Liver (tissue), 9 donors: ENCODE results near the gene FRYL. TPM values are rescaled to one million over a fixed set of nuclear protein-coding genes. Genes with fewer than 3 reads are reported as not detected.

ENCODE experiments used
- DNase-seq: peaks from one replicate; pipeline ENCODE4 v3.0.0-alpha.2; 2017; ENCODE audit warnings: low spot score
- H3K27ac ChIP-seq, 2 donors: one replicate each; pipeline ENCODE4 v1.7.0; 2013; ENCODE audit warnings: inconsistent platforms in 2 of 2, low read length in 2 of 2, control low read depth in 1 of 2, low read depth in 1 of 2, mild to moderate bottlenecking in 1 of 2
- H3K27me3 ChIP-seq, 4 donors: one replicate each; pipeline versions ENCODE4 v1.6.1 to v1.7.0; 2013; ENCODE audit warnings: low read length in 3 of 4, inconsistent platforms in 1 of 4, mild to moderate bottlenecking in 1 of 4, moderate library complexity in 1 of 4; ENCODE audit not compliant: control insufficient read depth in 4 of 4, insufficient read depth in 4 of 4
- H3K36me3 ChIP-seq, 4 donors: one replicate each; pipeline versions ENCODE4 v1.6.1 to v1.7.0; 2013; ENCODE audit warnings: low read length in 3 of 4, mild to moderate bottlenecking in 3 of 4, low read depth in 1 of 4, moderate library complexity in 1 of 4; ENCODE audit not compliant: control insufficient read depth in 4 of 4, insufficient read depth in 3 of 4
- H3K4me1 ChIP-seq, 4 donors: one replicate each; pipeline versions ENCODE4 v1.6.1 to v1.7.0; 2013; ENCODE audit warnings: low read length in 3 of 4, mild to moderate bottlenecking in 3 of 4, moderate library complexity in 1 of 4; ENCODE audit not compliant: control insufficient read depth in 4 of 4, insufficient read depth in 4 of 4
- H3K4me3 ChIP-seq, 3 donors: one replicate each; pipeline versions ENCODE4 v1.6.1 to v1.7.0; 2013; ENCODE audit warnings: low read length in 3 of 3, control low read depth in 1 of 3, low read depth in 1 of 3, mild to moderate bottlenecking in 1 of 3
- H3K9ac ChIP-seq, 2 donors: one replicate each; pipeline ENCODE4 v1.7.0; 2013; ENCODE audit warnings: low read length in 2 of 2, mild to moderate bottlenecking in 2 of 2, moderate library complexity in 2 of 2, control low read depth in 1 of 2, low read depth in 1 of 2
- H3K9me3 ChIP-seq, 4 donors: one replicate each; pipeline versions ENCODE4 v1.6.1 to v1.7.0; 2013; ENCODE audit warnings: low read length in 3 of 4; ENCODE audit not compliant: control insufficient read depth in 4 of 4
- EGR1 ChIP-seq, 2 donors: IDR thresholded peaks; 2 replicates each; pipeline ENCODE4 v1.6.1; 2016 to 2018; ENCODE audit warnings: antibody characterized with exemption in 2 of 2, low read depth in 2 of 2
- FOXA1 ChIP-seq: IDR thresholded peaks from 2 replicates; pipeline ENCODE4 v1.6.1; 2016; ENCODE audit warnings: antibody characterized with exemption
- FOXA2 ChIP-seq: IDR thresholded peaks from 2 replicates; pipeline ENCODE4 v1.6.1; 2016; ENCODE audit warnings: antibody characterized with exemption
- GABPA ChIP-seq, 2 donors: IDR thresholded peaks in 1 of 2; conservative IDR thresholded peaks in 1 of 2; 2 replicates each; pipeline ENCODE4 v1.6.1; 2016; ENCODE audit warnings: antibody characterized with exemption in 2 of 2, mild to moderate bottlenecking in 1 of 2, moderate library complexity in 1 of 2
- HNF4A ChIP-seq, 2 donors: conservative IDR thresholded peaks; 2 replicates each; pipeline ENCODE4 v1.6.1; 2016; ENCODE audit warnings: antibody characterized with exemption in 2 of 2, mild to moderate bottlenecking in 2 of 2
- HNF4G ChIP-seq: IDR thresholded peaks from 2 replicates; pipeline ENCODE4 v1.6.1; 2016; ENCODE audit warnings: antibody characterized with exemption
- JUND ChIP-seq, 2 donors: IDR thresholded peaks; 2 replicates each; pipeline ENCODE4 v1.6.1; 2016; ENCODE audit warnings: antibody characterized with exemption in 2 of 2
- NR2F2 ChIP-seq: IDR thresholded peaks from 2 replicates; pipeline ENCODE4 v1.6.1; 2016; ENCODE audit warnings: antibody characterized with exemption
- RAD21 ChIP-seq, 2 donors: IDR thresholded peaks; 2 replicates each; pipeline ENCODE4 v1.6.1; 2016; ENCODE audit warnings: antibody characterized with exemption in 2 of 2, mild to moderate bottlenecking in 2 of 2
- REST ChIP-seq: IDR thresholded peaks from 2 replicates; pipeline ENCODE4 v1.6.1; 2016; ENCODE audit warnings: antibody characterized with exemption, mild to moderate bottlenecking
- RXRA ChIP-seq, 2 donors: IDR thresholded peaks; 2 replicates each; pipeline ENCODE4 v1.6.1; 2017 to 2018; ENCODE audit warnings: antibody characterized with exemption in 2 of 2, mild to moderate bottlenecking in 1 of 2
- SP1 ChIP-seq: IDR thresholded peaks from 2 replicates; pipeline ENCODE4 v1.6.1; 2018; ENCODE audit warnings: antibody characterized with exemption, mild to moderate bottlenecking
- TAF1 ChIP-seq: conservative IDR thresholded peaks from 2 replicates; pipeline ENCODE4 v1.6.1; 2016; ENCODE audit warnings: antibody characterized with exemption, mild to moderate bottlenecking
- YY1 ChIP-seq: IDR thresholded peaks from 2 replicates; pipeline ENCODE4 v1.6.1; 2016; ENCODE audit warnings: antibody characterized with exemption, mild to moderate bottlenecking
- ZBTB33 ChIP-seq: IDR thresholded peaks from 2 replicates; pipeline ENCODE4 v1.6.1; 2016; ENCODE audit warnings: antibody characterized with exemption
- WGBS: extraction: QIAGEN DNeasy Blood & Tissue Kit; methylation state at CpG from one replicate; pipeline ENCODE4 v1.1.7; 2013; 5-methylcytosine and 5-hydroxymethylcytosine counted together
- polyA plus RNA-seq, 2 donors: library from polyadenylated mRNA; stranded (reverse) in 1 of 2; unstranded in 1 of 2; fragments of 200-250 nt in 1 of 2; fragments of >200 nt in 1 of 2; fragmentation: Nextera tagmentation in 1 of 2; extraction: Ambion mirVana in 1 of 2; gene quantifications; one replicate each; pipeline versions ENCODE4 v1.2.1 to v1.2.3, GENCODE V29; 2013 to 2015
- total RNA-seq, 2 donors: library from RNA; depleted of rRNA; stranded (reverse); fragments of >200 nt; gene quantifications; one replicate each; pipeline ENCODE4 v1.2.3, GENCODE V29; 2014
- TF ChIP-seq, protein P1 (sequence below): fragments of 150-350 bp; IDR thresholded peaks from 2 replicates; pipeline ENCODE4 v1.5.1; 2017; ENCODE audit warnings: improper control_type of control experiment, low read depth, low read length; ENCODE audit not compliant: missing input control
- TF ChIP-seq, protein P2 (sequence below): IDR thresholded peaks from 2 replicates; pipeline ENCODE4 v1.6.1; 2016; ENCODE audit warnings: antibody characterized with exemption
- TF ChIP-seq, protein P3 (sequence below): IDR thresholded peaks from 2 replicates; pipeline ENCODE4 v1.6.1; 2016; ENCODE audit warnings: antibody characterized with exemption
- donor health status: healthy.
- donor health status: healthy.
- donor health status: healthy.
- donor health status: healthy.
- donor health status: healthy.

FRYL gene
- total and polyA plus RNA-seq, 4 donors, result 5.3 to 79.0 (median 27.2) TPM

- Histone ChIP-seq H3K27me3 (no peaks in the 10 kb centered on the region), H3K36me3 (peaks cover 0 to 4% (median 1%) of the 10 kb centered on the region in 4 donors), H3K27ac (no peak overlapping the region), H3K4me1 (no peaks in the 10 kb centered on the region), H3K9me3 (no peaks in the 10 kb centered on the region), H3K9ac (no peak overlapping the region), H3K4me3 (no peak overlapping the region)
- WGBS, result 94% methylated on average over 8 of the region's 8 CpGs
- no peak for DNase-seq
- TF ChIP-seq RXRA (IDR thresholded peaks at IDR 0.05) (no peak), SP1 (no peak), FOXA2 (no peak), TAF1 (no peak), EGR1 (IDR thresholded peaks at IDR 0.05; ENCODE audit: low read depth in 2 of 2) (no peak), JUND (IDR thresholded peaks at IDR 0.05) (no peak), HNF4G (no peak), ZBTB33 (no peak), FOXA1 (no peak), REST (no peak), RAD21 (IDR thresholded peaks at IDR 0.05) (no peak), HNF4A (conservative IDR thresholded peaks at IDR 0.05) (no peak), YY1 (no peak), NR2F2 (no peak), GABPA (IDR thresholded peaks at IDR 0.05 in 1 of 2, conservative IDR thresholded peaks at IDR 0.05 in 1 of 2) (no peak)
- TF ChIP-seq, protein P1, sequence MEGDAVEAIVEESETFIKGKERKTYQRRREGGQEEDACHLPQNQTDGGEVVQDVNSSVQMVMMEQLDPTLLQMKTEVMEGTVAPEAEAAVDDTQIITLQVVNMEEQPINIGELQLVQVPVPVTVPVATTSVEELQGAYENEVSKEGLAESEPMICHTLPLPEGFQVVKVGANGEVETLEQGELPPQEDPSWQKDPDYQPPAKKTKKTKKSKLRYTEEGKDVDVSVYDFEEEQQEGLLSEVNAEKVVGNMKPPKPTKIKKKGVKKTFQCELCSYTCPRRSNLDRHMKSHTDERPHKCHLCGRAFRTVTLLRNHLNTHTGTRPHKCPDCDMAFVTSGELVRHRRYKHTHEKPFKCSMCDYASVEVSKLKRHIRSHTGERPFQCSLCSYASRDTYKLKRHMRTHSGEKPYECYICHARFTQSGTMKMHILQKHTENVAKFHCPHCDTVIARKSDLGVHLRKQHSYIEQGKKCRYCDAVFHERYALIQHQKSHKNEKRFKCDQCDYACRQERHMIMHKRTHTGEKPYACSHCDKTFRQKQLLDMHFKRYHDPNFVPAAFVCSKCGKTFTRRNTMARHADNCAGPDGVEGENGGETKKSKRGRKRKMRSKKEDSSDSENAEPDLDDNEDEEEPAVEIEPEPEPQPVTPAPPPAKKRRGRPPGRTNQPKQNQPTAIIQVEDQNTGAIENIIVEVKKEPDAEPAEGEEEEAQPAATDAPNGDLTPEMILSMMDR, result no peak
- TF ChIP-seq, protein P2, sequence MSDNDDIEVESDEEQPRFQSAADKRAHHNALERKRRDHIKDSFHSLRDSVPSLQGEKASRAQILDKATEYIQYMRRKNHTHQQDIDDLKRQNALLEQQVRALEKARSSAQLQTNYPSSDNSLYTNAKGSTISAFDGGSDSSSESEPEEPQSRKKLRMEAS, result no peak
- TF ChIP-seq, protein P3, sequence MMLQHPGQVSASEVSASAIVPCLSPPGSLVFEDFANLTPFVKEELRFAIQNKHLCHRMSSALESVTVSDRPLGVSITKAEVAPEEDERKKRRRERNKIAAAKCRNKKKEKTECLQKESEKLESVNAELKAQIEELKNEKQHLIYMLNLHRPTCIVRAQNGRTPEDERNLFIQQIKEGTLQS, result no peak
These were observed 69.5 kb downstream of the FRYL start for GRCh38 chr4:48710446-48711209.
